GM21717 (cell line): Measurements from ENCODE around the gene GCSAM.
A peak's percentile ranks its signal among the peaks of the same experiment; 100 is the strongest.

Experiments used
- ATAC-seq: cut with Tn5 transposase; IDR thresholded peaks from one replicate; pipeline ENCODE4 v1.9.1; 2021; ENCODE audit warnings: mild to moderate bottlenecking, moderate library complexity; ENCODE audit not compliant: unreplicated experiment

Gene GCSAM

DNA sequence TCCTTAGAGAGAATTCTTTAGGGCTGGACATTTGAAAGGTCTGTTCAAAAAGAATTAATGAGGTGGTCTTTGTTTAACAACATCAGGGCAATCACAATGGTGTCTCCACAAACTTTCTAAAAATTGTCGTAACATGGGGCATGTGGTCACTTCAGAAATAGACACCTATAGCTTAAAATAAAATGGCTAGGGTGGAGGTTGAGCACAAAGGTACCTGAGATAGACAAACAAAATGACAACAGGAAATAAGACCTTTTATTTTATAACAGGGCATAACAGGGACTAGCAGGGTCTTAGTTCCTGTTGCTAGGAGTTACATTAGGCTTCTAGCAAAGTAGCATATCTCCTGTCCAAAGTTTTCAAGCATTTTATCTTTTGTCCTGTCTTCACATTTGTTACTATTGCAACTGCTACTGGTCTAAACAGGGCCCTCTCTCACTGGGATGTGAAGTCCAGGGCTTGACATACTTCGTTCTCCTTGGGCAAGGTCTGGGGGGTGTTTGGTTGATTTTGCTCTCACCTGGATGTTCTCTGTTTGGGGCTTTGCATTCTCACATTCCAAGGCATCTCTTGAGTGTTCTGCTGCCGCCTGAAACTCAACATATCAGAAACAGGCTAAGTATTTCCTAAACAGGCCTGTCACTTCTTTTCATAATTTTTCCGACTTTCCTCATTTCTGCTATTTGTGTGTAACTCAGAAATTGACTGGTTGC lies 3.0 kb downstream of the GCSAM start:
- ATAC-seq = no peak

DNA sequence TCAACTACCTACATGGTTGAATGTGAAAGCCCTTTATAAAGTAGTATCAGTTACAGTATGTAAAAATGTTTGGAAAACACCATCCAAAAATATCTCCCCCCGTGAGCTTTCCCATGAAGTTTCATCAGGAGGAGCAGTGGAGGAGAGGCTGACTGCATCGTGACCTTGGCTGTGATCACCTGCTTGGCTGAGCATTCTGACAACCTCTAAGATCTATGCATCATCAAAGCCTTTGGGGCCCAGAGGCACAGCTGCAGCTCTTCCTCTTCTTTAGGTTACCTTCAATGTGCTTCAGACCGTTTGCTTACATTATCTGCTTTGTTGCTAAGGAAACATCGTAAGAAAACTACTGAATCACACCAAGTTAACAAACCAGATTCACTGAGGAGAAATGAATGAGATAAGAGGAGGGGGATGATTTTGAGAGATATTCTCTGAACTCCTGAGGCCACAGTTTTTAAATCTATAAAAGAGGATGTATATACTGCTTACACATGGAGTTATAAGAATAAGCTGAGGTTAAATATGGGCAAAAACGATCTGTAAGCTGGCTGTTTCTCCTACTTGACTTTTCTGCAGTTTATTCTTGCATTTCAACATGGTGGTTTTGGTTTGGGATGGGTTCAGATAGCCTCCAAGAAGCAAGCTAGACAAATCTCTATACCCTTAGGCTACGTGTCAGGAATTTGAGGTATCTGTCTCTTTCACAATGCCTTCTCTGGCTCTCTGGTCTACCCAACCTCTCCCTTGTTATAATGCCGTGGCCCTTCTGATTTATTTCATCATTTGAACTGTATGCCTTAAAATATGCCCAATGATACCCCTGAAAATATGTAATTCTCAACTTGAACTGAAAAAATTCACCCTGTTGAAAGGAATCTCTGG lies 4.0 kb downstream of the GCSAM start:
- peak; percentile 45 for ATAC-seq

DNA sequence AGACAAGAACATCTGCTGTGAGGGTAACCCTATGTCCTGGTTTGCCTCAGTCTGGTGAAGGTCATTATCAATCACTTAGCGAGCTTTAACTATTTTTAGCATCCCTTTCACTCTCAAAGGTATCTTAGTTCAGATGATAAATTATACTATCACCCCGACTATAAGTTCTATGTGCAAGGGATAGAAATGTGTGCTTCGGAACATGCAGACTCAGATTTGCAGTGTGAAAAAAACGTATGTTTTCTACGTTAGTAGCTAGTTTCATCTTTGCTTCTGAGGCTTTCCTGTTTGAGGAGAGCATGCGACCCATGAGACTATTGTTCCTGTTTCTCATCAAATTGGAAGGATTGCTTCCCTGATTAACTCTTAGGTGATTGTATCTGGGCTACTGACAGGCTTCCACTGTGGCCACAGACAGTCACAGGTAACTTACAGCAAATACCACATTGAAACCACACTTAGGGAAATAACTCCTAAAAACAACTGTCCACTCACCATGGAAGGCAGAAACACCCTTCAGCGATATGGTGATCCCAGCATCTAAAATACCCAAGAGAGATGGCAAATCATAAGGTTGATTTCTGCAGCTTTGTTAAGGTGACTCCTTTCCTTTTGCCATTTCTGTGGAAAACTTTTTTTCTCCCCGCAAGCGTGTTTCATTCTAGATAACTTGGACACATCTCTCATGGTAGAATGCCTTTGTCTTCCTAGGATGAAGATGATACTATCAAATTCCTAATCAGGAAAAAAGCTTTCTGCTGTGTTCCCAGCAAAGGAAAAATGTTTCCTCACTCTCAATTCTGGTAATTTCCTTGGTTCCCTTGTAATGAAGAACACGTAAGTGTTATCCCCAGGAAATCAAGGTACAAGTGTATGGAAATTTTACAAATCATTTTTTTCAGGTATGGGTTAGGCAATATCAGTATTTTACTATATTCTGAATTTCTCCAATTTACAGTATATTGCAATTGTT lies 5.2 kb downstream of the GCSAM start:
- no peak for ATAC-seq

DNA sequence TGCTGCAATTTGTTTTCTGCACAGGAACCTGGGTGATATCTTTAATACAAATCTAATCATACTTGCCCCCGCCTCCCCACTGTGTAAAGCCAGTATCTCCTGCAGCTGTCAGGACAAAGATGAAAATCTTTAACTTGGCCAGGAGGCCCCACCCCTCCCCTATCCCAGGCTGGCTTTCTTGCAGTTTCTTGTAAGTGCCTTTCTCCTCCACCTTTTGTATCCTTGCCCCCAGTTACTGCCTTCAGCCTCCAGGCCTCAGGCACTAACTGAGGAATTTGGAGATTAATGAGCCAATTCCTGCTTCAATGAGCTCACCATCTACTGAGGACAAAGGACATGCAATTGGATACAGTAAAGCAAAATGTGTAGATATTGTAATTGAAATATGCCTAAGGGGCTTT lies 6.5 kb downstream of the GCSAM start:
- no peak for ATAC-seq

DNA sequence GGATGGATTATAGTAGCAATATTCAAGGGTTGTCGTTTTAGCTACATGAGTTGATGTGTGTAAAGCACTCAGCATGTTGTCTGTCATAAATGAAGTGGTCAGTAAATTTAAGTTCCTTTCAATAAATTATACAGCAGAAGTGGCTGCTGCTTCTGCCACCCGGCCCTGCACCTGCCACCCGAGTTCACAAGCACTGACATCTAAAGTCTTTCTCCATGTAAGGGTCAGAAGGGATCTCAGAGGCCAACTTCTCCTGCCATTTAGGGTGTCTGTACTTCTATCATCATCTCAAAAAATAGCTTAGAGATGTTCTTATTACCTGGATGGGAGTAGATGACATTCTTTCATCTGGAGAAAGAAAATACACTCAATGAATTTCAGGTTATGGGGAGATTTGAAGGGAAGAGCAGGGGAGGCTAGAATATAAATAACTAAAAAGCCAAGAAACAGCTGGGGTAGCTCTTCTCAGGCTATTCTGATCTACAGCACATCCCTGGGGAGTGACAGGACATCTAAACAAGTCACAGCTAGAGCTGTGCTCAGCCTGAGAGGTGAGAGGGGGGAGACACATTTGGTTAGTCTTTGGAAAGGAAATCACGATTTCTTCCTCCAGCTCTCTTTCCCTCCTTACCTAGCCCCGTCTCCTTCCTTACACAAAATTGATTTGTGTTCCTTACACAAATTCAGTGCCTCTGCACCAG lies 8.0 kb downstream of the GCSAM start:
- ATAC-seq = no peak

DNA sequence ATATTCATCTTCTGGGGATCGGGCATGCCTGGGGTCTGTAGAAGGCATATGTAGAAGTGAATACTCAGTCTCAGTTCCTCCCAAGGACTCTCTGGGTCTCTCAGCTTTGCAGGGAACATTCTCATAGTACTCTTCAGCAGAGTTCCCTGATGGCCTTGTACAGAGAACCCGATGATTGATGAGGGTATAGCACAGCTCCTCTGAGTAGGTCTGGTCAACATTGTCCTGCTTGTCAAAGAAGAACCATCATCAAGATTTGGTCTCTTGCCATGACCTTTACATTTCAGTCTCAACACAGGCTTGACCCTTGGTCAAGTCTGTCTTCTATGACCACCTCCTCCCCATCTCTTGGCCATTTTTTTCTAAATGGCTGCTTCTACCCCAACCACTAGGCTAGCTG lies 9.5 kb downstream of the GCSAM start:
- ATAC-seq = no peak

DNA sequence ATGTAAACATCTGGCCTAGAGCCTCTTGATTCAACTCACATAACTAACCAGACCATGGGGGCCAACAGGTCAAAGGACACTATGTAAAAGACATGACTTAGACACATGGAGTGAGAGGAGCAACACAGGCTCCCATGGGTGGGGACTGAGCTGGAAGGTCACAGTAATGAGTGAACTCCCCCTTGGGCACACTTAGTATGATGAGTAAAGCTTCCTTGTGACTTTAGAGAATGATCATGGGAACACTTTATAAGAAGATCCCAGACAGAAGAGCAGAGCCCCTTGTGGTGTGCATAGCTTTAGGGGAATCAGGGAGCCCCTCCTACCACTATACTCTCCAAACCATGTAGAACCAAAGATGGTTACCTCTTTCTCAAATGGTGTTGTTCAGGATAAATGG lies 10.2 kb downstream of the GCSAM start:
- ATAC-seq = no peak

DNA sequence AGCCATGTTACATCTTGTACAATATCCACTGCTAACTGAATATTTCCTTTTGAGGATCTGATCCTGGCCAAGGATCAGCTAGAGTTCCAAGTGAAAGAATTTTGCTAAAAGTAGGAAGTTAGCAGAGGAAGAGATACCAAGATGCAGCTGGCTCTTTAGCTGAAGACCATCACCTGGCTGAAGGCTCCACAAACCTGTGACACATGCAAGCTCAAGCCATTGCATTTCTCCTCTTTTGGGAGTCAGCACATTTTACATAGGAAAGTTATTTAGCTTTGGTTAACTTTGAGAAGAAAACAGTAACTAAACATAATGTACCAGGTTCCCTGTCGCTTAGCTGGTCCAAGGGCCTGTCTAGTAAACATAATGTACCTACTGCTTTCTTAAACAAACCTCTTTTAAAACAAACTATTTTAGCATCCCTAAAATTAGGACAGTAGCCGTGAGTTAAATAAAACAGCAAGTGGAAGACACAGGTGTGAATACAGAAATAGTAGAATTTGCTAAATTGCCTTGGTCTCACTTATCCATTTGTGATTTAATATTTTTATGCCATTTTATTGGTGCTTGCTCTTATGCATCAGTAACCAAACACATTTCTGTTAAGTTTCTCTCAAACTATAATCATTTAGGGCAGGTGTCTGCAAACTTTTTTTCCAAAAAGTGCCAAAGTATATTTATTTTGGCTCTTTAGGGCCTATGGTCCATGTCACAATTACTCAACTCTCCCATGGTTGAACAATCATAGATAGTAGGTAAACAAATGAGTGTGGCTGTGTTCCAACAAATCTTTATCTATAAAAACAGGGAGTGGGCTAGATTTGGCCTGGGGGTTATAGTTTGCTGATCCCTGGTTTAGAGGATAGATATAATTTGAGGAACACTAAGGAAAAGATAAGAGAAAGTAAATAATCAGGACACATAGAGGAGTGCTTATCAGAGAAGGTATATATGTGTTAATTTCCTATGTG lies 11.2 kb downstream of the GCSAM start:
- ATAC-seq = no peak

DNA sequence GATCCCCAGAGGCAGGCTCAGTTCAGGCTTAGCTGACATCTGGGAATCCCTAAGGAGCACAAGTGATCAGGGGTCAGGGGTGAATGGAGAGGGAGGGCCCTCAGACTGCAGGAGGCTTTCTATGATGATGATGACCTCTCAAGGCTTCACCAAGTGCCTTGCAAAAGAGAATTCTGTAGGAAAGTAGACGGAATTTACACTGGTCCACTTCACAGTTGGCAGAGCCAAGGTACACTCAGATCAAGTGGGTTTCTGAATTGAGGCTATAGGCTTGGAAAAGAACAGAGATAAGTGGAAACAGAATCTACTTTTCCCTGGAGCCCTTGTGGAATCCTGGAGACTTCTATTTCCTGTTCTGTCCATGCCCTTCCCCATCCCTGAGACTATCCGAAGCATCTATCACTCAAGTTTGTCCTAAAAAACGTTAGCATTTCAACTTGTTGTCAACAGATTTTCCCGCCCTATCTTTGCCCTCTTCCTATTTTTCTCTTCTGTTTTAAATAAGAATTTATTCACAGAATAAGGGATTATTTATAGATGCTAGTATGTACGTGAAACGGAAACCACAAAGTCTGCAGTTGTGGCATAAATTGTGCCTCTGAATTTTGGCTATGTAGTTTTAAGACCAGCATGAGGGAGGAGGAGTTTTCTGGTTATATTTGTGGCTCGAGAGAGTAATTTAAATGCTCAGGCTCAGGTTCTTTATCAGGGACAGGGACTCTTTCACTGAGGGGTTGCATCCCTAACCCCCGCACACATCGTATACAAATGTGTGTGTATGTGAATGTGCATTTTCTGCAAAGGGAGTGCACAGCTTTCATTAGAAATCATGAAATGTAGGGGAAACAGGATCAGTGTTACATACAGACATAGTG lies 12.8 kb downstream of the GCSAM start:
- ATAC-seq = no peak

GRCh38 chr3:112117841-112118571 lies 15.0 kb downstream of the GCSAM start:
- ATAC-seq = no peak

GRCh38 chr3:112117415-112117814 lies 15.6 kb downstream of the GCSAM start:
- no peak for ATAC-seq

- no peak for ATAC-seq
Measured at GRCh38 chr3:112116748-112117186, 16.3 kb downstream of the GCSAM start.

DNA sequence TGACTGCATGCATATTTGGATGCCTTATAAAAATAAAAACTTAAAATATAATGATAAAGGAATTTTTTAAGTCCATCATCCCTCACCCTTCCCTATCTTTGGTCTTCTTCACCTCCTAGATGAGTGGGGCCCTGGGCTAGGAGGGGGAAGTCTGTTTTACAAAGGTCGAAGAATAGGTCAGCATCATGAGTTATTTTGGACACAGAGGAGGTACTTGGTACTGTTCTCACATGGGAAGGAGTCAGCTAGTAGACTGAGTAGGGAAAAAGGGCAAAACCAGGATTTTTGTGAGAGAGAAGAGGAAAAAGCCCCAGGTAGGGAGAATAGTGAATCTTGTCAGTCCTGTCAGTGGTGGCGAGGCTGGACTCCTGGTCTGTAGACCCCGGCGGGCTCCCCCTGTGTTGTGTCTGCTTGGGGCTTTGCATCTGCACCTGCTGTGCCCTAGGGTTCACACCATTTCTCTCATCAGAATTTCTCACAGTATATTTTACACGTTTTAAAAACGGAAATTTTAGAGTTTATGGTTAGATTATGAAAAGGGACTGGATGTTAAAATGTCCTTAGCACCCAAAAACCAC lies 17.2 kb downstream of the GCSAM start:
- no peak for ATAC-seq

GRCh38 chr3:112115161-112115739 lies 17.8 kb downstream of the GCSAM start:
- ATAC-seq = peak; percentile 50

DNA sequence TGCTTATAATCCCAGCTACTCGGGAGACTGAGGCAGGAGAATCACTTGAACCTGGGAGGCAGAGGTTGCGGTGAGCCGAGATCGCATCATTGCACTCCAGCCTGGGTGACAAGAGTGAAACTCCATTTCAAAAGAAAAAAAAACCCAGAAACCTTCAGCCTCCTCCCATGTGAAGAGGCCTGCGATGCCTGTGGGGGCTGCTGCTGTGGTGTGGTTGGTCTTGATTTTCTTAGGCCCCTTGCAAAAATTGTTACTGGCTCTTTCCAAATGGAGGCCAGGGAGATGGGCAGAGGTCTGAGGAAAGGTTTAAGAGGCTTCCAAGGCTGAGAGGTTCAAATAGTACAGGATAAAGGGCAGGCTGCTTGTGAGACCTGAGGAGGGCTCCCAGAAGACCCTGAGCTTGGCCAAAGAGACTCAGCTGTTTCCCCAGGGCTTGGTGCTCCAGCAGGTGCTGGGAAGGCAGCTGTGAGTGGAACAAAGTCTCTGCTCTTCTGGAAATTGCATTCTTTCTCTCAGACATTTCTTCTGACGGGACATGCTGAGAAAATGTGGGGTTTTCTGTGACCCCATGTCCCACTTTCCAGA lies 18.4 kb downstream of the GCSAM start:
- peak; percentile 31 for ATAC-seq

DNA sequence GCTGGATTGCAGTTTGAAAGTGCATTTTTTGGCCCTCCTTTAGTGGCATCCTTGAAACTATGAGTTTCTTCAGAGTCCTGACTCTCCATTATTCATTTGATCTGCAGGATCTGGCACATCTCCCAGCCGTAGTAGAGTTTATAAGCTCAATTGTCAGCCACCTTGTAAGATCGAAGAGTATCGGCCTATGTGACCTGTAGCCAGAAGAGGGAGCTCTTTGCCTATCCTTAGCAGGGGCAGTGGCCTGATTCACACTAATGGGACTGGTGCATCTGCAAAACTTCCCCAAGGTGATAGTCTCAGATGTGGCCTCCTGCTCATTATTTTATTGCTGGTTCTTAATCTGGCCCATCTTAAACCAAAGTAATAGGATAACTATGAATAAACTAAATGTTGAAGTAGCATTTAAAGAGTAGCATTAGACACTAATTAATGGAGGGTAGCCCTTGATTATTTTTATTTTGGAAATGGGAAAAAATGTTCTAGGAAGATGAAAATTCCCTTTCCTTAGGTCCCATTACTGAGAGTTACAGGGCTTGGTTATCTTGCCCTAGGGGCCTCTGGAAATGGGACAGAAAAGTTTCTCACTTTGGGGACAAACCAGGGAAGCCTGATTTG lies 21.2 kb downstream of the GCSAM start:
- peak; percentile 55 for ATAC-seq
